ENCODE measurements around the gene SPATA31D3.

DNA sequence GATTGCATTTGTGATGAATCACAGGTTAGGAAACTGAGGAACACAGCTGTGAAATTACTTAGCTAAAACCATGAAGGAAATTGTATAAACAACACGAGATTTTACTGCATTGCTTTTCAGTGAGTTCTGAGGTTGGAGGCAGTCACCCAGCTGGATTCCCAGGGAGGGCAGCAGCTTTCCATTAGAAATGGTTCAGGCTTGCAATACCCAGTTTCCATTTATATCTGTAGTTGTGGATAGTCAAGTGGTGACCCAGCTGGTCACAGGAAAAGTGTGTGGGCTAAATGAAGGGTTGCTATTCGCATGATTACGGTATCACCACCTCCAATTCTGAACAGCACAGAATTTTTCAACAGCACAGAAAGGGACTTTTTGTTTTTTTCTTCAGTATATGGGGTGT, 49.4 kb upstream of the SPATA31D3 start:
- TF ChIP-seq, protein P1, sequence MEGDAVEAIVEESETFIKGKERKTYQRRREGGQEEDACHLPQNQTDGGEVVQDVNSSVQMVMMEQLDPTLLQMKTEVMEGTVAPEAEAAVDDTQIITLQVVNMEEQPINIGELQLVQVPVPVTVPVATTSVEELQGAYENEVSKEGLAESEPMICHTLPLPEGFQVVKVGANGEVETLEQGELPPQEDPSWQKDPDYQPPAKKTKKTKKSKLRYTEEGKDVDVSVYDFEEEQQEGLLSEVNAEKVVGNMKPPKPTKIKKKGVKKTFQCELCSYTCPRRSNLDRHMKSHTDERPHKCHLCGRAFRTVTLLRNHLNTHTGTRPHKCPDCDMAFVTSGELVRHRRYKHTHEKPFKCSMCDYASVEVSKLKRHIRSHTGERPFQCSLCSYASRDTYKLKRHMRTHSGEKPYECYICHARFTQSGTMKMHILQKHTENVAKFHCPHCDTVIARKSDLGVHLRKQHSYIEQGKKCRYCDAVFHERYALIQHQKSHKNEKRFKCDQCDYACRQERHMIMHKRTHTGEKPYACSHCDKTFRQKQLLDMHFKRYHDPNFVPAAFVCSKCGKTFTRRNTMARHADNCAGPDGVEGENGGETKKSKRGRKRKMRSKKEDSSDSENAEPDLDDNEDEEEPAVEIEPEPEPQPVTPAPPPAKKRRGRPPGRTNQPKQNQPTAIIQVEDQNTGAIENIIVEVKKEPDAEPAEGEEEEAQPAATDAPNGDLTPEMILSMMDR (IDR thresholded peaks at IDR 0.05; ENCODE audit: low read depth, low read length, poor library complexity, severe bottlenecking), result no peak
- no peak for TF ChIP-seq EZH2phosphoT487 (IDR thresholded peaks at IDR 0.05; ENCODE audit: borderline replicate concordance, low read length)
